NCI-H1694 (cell line): ENCODE measurements around the gene MRC2.
"Not testable (repeated sequence)": the region's sequence is repeated elsewhere in the genome, so short reads cannot be mapped to it uniquely, and the experiment has no call there.

ENCODE experiments used
- DNase-seq: peaks from one replicate; lab custom pipeline; 2025; lab: John Stamatoyannopoulos, UW

MRC2 gene, protein sequence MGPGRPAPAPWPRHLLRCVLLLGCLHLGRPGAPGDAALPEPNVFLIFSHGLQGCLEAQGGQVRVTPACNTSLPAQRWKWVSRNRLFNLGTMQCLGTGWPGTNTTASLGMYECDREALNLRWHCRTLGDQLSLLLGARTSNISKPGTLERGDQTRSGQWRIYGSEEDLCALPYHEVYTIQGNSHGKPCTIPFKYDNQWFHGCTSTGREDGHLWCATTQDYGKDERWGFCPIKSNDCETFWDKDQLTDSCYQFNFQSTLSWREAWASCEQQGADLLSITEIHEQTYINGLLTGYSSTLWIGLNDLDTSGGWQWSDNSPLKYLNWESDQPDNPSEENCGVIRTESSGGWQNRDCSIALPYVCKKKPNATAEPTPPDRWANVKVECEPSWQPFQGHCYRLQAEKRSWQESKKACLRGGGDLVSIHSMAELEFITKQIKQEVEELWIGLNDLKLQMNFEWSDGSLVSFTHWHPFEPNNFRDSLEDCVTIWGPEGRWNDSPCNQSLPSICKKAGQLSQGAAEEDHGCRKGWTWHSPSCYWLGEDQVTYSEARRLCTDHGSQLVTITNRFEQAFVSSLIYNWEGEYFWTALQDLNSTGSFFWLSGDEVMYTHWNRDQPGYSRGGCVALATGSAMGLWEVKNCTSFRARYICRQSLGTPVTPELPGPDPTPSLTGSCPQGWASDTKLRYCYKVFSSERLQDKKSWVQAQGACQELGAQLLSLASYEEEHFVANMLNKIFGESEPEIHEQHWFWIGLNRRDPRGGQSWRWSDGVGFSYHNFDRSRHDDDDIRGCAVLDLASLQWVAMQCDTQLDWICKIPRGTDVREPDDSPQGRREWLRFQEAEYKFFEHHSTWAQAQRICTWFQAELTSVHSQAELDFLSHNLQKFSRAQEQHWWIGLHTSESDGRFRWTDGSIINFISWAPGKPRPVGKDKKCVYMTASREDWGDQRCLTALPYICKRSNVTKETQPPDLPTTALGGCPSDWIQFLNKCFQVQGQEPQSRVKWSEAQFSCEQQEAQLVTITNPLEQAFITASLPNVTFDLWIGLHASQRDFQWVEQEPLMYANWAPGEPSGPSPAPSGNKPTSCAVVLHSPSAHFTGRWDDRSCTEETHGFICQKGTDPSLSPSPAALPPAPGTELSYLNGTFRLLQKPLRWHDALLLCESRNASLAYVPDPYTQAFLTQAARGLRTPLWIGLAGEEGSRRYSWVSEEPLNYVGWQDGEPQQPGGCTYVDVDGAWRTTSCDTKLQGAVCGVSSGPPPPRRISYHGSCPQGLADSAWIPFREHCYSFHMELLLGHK (N-terminal part only)

DNA sequence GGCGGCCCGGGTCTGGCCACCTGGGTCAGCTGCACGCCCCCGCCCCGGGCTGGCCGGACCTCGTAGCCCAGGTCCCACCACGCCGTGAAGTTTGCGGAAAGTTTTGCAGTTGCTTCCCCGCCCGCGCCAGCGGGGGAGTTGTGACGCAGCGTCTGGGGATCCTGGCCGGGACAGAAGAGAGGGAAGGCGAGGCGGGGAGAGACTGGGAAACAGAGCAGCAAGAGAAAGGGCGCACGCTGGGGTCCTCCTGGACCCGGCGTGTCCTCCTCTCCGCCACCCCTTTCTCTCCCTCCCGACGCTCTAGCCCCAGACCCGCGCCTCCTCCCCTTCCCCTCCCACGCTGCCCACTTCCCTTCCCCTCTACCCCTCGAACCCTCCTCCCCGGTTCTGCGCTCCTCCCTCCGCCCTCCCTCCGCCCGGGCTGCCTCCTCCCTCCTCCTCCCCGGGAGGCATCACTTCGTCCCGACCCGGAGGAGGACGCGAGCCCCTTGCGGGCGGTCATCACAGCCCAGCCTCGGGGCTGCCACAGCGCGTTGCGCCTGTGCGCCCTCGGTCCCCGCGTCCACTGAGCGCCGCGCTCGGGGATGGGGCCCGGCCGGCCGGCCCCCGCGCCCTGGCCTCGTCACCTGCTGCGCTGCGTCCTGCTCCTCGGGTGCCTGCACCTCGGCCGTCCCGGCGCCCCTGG lies at the start of gene MRC2:
Gene MRC2, plus strand, starts transcription at position 452 of the 685 bp plus-strand sequence. Its CDS starts 133 bp downstream, at position 585.
- no peak for DNase-seq

DNA sequence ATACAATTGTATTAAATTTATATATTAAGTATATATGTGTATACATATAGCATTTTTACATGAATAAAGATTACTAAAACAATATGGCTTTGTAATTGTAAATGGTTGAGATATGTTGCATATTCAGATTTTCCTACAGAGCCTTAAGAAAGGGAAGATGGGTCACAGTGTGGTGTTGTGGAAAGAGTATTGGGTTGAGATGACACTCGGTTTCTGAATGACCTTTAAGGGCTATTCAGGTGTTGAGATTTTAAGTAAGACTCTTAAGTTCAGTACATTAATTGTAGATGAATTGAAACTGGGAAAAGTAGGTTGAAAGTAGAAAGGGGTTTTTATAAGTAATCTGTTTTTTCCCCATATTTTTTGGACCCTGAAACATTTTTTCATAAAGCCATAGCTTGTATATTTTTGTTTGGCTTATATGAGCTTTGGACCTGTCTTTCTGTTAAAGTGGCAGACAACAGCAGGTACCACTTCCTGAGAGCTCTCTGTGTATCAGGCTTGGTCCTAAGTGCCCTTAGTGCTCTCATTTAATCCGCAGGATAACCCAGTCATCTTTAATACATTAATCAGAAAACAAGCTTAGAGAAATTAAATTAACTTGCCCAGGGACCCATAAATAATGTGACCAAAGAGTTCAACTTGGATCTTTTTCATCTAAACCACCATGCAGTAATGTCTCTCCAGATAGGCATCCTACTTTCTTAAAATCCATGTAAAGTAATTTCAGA lies 48.5 kb upstream of the MRC2 start:
- DNase-seq: no peak

GRCh38 chr17:62580947-62581346 lies 46.5 kb upstream of the MRC2 start:
- DNase-seq: no peak

- DNase-seq: no peak
These were observed 45.7 kb upstream of the MRC2 start for GRCh38 chr17:62581764-62582163.

GRCh38 chr17:62587554-62587953 lies 39.9 kb upstream of the MRC2 start:
- DNase-seq: no peak

- no peak for DNase-seq
These were observed 39.4 kb upstream of the MRC2 start for GRCh38 chr17:62588109-62588508.

DNA sequence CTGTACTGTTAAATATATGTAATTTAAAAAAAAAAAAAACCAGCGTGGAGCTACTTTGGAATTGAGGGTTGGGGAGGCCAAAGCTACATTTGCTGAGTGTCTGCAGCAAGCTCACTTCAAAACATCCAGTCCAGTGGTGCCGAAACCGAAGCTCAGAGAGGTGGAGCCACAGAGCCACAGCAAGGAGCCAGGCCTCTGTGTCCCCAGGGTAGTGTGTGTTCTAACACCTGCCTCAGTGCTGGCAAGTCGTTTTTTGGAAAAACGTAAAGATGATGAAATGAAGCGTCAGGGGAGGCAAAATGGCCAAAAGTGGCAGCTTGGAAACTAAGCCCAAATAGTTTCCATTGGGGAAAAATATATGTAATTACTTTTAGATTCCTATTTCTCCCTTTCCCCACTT lies 36.1 kb upstream of the MRC2 start:
- DNase-seq: no peak

GRCh38 chr17:62591822-62592221 lies 35.6 kb upstream of the MRC2 start:
- DNase-seq: not testable (repeated sequence)

DNA sequence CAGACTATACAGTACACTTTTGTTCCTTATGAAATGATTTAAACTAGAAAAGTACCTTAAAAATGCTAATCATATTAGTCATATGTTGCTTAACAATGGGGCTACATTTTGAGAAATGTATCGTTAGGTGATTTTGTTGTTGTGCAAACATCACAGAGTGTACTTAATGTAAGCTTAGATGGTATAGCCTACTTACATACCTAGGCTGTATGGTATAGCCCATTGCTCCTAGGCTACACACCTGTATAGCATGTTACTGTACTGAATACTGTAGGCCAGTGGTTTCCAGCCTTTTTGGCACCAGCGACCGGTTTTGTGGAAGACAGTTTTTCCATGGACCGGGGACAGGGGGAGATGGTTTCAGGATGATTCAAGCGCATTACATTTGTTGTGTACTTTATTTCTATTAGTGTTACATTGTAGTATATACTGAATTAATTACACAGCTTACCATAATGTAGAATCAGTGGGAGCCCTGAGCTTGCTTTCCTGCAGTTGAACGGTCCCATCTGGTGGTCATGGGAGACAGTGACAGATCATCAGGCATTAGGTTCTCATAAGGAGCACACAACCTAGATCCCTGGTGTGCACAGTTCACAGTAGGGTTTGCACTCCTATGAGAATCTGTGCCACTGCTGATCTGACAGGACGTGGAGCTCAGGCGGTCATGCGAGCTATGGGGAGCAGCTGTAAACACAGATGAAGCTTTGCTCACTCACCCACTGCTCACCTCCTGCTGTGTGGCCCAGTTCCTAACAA lies 35.0 kb upstream of the MRC2 start:
- no peak for DNase-seq

GRCh38 chr17:62595484-62595883 lies 32.0 kb upstream of the MRC2 start:
- DNase-seq: no peak

GRCh38 chr17:62596662-62597061 lies 30.8 kb upstream of the MRC2 start:
- DNase-seq: no peak

GRCh38 chr17:62597150-62597549 lies 30.3 kb upstream of the MRC2 start:
- DNase-seq: no peak

GRCh38 chr17:62597920-62598319 lies 29.6 kb upstream of the MRC2 start:
- no peak for DNase-seq

DNA sequence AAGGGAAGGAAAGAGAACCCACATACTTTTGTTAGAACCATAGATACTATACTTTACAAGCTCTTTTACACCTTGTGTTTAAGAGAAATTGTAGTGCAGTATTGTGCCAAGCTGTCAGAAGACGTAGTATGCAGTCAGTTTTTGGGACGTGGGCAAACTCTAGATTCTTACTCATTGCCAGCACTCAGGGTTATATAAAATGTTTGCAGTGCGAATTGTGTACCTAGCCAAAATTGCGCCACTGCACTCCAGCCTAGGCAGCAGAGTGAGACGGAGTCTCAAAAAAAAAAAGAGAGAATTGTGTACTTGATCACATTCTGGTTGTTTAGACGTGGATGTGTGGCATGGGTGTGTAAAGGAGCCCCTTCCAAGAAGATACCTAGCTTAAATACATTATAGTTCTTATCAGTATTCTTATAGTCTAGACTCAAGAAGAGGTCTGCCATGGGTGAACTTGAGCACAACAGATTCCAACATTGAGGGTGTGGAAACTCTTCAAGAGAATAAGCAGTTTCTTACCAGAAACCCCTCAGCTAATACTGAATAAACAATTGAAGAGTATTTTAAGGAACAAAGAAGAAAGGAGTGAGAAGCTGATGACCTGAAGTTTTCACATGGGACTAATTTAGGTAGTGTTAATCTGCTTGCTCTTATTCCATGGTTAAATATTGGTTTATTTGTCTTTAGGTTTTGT lies 27.4 kb upstream of the MRC2 start:
- no peak for DNase-seq

DNA sequence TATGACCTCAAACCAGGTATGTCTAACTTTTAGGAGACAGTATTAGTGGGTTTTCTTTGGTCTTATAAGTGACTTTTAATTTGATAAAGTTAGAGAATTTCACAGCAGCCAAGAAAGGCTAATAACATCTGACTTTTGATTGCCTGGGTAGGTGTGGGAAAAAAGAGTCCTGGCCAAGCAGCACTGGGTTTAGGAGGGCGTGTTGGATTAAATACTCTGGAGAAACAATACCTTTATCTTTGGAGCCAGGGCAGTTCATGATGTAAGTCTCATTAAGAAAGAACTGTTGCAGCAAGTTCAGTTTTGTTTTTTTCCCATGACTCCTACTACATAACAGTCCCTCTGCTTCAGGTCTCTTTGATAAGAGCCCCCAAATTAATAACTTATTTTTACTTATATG lies 26.7 kb upstream of the MRC2 start:
- DNase-seq: no peak

DNA sequence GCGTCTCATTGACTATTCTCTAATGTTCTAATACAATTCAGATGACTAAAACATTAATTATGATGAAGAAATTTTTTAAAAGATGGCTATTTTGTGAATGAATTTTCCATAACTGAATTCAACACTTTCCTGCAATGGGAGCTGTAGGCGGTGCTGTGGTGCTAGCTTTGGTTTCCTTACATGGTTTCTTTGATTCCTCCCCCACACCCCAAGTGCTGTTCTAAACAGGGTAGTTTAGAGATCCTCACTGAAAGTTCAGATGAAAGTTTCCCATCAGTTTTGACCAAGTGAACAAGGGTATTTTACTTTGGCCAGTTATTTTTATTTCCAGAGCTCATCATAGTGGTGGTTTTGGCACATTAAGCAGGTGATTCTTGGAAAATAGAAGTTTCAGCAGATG lies 26.0 kb upstream of the MRC2 start:
- DNase-seq: no peak

GRCh38 chr17:62603783-62604182 lies 23.7 kb upstream of the MRC2 start:
- DNase-seq: not testable (repeated sequence)

DNA sequence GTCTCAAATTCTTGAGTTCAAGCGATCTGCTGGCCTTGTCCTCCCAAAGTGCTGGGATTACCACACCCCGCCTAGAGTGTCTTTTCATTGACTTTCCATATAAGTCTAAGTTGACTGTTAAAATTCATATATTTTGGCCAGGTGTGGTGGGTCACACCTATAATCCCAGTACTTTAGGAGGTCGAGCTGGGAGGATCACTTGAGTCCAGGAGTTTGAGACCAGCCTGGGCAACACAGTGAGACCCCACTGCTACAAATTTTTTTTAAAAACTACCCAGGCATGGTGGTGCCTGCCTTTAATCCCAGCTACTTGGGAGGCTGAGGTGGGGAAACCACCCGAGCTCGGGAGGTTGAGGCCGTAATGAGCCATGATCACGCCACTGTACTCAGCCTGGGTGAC lies 21.9 kb upstream of the MRC2 start:
- DNase-seq: no peak

GRCh38 chr17:62611292-62611691 lies 16.2 kb upstream of the MRC2 start:
- DNase-seq: no peak

DNA sequence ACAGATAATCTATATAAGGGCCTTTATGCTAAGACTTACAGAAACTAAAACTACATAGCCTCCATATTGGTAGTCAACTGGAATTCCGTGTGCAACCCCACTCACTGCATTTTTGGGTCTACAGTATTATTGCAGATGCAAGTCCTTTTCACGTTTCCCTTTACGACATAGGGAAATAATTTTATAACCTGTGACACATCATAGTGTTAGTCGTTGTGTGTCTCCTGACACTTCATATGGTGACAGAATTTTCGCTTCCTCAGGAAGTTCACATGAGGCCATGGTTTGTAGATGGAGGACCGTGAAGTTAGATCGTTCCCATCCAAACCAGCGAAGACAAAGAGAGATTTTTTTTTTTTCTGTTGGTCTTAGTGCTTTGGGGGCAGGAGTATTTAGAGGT lies 15.7 kb upstream of the MRC2 start:
- DNase-seq: no peak
